DOHH2 (cell line): ENCODE measurements around the gene PRKN.

Experiments
- EZH2phosphoT487 ChIP-seq: fragments of 200-600 bp; sonication (generic); IDR thresholded peaks from 2 replicates; pipeline ENCODE4 v1.6.1; 2017; ENCODE audit warnings: borderline replicate concordance, mild to moderate bottlenecking, antibody characterized with exemption, low read length, moderate library complexity, mixed read lengths
- TF ChIP-seq, protein P1 (sequence below): fragments of 200-600 bp; sonication (generic); IDR thresholded peaks from one replicate; pipeline ENCODE4 v1.5.1; 2014; ENCODE audit warnings: antibody characterized with exemption, mild to moderate bottlenecking, low read depth, low read length; ENCODE audit not compliant: poor library complexity, severe bottlenecking

DNA sequence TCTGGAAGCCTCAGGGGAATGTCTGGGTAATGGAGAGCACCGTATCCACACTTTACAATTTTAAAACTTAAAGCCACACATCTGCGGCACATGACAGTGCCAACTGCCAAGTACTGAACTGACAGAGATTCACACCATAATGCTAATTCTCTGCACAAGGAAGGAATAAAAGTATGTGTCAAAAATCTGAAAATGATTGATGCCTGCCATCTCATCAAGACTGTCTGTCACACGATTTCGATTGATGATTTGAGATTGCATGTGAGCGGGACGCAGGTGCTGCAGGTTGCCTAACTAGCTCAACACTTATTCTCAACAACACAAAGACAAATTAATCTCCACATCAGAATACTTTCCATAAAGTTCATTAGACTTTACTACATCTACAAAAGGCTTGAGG is 391.2 kb downstream of the PRKN start:
- TF ChIP-seq, protein P1, sequence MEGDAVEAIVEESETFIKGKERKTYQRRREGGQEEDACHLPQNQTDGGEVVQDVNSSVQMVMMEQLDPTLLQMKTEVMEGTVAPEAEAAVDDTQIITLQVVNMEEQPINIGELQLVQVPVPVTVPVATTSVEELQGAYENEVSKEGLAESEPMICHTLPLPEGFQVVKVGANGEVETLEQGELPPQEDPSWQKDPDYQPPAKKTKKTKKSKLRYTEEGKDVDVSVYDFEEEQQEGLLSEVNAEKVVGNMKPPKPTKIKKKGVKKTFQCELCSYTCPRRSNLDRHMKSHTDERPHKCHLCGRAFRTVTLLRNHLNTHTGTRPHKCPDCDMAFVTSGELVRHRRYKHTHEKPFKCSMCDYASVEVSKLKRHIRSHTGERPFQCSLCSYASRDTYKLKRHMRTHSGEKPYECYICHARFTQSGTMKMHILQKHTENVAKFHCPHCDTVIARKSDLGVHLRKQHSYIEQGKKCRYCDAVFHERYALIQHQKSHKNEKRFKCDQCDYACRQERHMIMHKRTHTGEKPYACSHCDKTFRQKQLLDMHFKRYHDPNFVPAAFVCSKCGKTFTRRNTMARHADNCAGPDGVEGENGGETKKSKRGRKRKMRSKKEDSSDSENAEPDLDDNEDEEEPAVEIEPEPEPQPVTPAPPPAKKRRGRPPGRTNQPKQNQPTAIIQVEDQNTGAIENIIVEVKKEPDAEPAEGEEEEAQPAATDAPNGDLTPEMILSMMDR: no peak
- TF ChIP-seq EZH2phosphoT487: no peak
